Activated CD8-positive, alpha-beta memory T cell treated with anti-CD3 and anti-CD28 coated beads for 36 hours (primary cell): ENCODE results near the gene MINDY4. TPM values are rescaled to one million over a fixed set of nuclear protein-coding genes. Genes with fewer than 3 reads are reported as not detected.

ENCODE experiments used
- CTCF ChIA-PET: fragments of 350-600 bp; sonication (Branson Sonifier 250); formaldehyde crosslinking; loops from one replicate; lab custom pipeline; 2021; ENCODE audit warnings: antibody characterized with exemption; lab: Charles Lee
- POLR2A ChIA-PET: fragments of 350-600 bp; sonication (Branson Sonifier 250); formaldehyde crosslinking; loops from one replicate; lab custom pipeline; 2021; ENCODE audit warnings: antibody characterized with exemption; lab: Charles Lee
- total RNA-seq, 2 experiments: library from RNA; stranded (reverse); gene quantifications; one replicate each; pipeline ENCODE4 v1.2.3, GENCODE V29; 2021

The MINDY4 gene
- total RNA-seq, 2 experiments from 2014 or later = 2.6 to 3.2 TPM

DNA sequence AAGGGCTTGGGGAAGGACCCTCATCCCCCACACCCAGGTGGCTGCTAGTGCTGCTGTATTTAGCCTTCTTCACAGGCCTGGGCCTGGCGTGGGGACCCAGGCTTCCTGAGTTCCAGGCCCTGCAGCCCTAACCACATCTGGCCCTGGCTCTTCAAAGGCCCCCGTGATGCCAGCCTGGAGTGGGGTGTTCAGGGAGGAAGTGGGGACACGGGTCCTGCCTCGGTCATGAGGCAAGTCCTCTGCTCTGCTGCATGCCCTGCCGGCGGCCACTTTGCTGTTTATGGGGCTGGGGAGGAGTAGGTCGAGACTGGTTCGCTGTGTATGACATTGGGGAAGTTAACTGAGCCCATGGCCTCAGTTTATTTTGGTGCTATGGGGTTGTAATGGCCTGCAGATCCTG is 131.9 kb downstream of the MINDY4 start:
- ChIA-PET POLR2A (no interaction called here), CTCF (no interaction called here)

- POLR2A ChIA-PET = no interaction called here
- CTCF ChIA-PET = no interaction called here
These were observed 133.3 kb downstream of the MINDY4 start for GRCh38 chr7:30904561-30904960.

- CTCF ChIA-PET = no interaction called here
- POLR2A ChIA-PET = no interaction called here
These were observed 134.1 kb downstream of the MINDY4 start for GRCh38 chr7:30905078-30906012.

DNA sequence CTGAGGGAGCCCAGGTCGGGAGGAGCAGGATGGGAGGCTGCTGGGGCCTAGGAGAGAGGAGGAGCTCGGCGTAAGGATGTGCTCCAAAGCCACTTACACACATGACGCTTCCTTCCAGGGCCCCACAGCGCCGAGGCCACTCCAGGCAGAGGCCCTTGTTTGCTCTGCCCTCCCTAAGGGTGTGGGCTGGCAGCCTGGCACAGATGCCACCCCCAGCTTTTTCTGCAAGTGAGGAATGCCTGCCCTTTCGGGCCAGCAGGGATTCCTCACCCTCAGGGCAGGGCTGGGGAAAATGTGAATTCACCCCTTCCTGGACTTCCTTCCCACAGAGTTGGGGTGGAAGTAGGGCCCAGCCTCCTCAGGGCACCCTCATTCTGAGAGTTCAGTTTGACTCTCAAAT is 134.8 kb downstream of the MINDY4 start:
- POLR2A ChIA-PET = no interaction called here
- CTCF ChIA-PET = no interaction called here

DNA sequence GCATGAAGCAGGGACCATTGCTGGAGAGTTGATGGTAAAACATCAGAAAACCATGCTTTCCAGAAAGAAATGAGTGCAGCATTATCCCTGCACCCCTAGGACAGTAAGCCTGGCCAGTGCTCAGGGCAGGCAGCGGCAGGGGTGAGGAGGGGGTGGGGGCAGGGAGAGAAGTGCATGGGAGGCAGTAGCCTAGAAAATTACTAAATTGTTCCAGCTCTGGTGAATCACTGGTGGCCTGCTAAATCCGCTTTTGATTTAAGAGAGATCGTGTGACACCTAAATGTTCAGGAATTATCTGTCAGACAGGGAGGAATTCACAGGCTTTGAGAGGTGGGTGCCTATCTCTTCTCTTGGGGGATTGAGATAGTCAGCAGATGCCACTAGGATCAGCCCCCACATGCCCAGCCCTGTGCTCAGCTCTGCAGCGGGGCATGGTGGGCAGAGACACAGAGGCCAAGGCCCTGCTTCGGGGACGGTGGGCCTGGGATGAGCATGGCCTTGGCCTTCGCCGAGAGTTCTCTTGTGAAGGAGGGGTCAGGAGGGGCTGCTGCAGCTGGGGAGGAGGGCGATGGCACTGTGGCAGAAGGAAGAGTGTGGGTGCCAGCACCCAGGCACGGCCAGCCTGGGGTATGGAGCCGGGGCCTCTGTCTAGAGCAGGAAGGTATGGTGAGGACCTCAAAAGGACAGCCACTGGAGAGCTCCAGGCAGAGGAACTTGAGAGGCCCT is 135.5 kb downstream of the MINDY4 start:
- CTCF ChIA-PET = no interaction called here

GRCh38 chr7:30907527-30908267 is 136.5 kb downstream of the MINDY4 start:
- CTCF ChIA-PET = no interaction called here
- POLR2A ChIA-PET = no interaction called here

More for the DNA sequence above, 135.5 kb downstream of the MINDY4 start:
- POLR2A ChIA-PET = no interaction called here

DNA sequence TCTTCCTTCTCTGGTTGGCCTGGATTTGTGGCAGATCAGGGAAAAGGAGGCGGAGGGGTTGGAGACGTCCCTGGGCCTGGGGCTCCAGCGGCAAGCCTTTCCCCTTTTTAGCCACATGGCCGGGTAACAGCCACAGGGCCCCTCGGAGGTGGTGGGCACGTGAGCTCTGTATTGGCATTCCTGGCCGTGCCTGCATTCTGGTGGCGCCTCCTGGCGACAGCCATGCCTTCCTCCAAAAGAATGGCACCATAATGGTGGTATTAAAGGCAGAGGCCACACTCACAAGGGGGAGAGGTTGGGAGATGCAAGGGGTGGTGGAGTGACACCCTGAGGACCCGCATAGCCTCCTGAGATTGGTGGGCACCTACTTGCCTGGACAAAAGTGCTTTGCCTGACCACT is 137.5 kb downstream of the MINDY4 start:
- ChIA-PET POLR2A (no interaction called here), CTCF (no interaction called here)

DNA sequence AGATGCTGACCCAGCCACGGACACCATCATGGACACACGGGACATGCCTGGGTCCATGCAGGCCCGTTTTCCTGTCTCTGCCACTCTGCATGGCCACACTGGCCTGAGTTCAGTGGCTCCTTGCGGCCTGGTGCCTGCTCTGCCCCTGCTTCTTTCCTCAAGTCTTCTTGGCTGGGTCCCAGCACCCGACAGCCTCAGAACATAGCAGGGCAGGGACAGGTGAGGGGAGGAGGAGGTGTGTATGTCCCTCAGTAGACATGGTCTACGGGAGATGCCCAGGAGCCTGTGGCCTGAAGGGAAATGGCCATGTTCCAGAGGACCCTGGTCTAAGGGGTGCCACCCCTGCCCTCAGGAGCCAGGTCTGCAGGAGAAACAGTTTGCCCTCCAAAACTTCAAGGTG is 138.2 kb downstream of the MINDY4 start:
- CTCF ChIA-PET = no interaction called here
- POLR2A ChIA-PET = no interaction called here

DNA sequence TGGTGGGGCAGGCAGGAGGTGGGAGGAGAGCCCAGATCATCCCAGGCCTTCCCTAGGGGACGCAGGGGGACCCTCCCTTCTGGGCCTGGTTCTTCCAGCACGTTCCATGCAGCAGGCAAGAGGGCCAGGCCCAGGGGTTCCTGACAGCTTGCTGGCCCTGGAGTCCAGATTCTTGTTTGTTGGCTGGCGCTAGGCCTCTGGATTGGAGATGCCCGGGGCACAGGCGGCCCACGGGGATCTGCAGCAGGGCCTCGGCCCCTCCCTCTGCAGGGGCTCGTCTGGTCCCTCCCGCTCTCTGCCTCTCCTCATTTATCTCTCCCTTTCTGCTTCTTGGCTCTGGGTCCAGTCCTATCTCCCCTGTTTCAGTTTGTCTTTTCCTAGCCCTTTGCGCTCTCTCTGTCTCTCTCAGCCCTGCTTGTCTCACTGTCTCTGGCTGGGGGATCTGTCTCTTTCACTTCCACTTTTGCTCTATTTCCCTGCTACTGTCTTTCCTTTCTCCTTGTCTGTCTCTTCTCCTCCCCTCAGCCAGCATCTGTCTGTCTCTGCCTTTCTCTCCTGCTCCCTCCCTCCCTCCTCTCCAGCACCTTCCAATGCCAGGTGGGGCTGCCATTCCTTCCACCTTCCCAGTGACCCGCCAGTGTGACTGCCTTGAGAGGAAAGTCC is 139.3 kb downstream of the MINDY4 start:
- ChIA-PET CTCF (no interaction called here), POLR2A (no interaction called here)

- CTCF ChIA-PET = no interaction called here
- POLR2A ChIA-PET = no interaction called here
These were observed 139.9 kb downstream of the MINDY4 start for GRCh38 chr7:30911133-30911532.

DNA sequence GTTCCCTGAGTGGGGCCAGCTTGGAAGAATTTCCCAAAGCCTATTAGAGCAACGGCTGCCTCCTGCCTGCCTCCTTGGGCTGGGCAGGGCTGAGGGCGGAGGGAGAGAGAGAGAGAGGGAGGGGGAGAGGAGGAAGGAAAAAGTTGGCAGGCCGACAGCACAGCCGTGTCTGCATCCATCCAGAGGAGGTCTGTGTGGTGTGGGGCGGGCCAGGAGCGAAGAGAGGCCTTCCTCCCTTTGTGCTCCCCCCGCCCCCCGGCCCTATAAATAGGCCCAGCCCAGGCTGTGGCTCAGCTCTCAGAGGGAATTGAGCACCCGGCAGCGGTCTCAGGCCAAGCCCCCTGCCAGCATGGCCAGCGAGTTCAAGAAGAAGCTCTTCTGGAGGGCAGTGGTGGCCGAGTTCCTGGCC is 140.3 kb downstream of the MINDY4 start, which contains the start of gene AQP1:
AQP1 (plus strand) TSS at position 293 of the 409 bp plus-strand sequence; CDS start at position 350, 57 bp downstream.
- POLR2A ChIA-PET = no interaction called here
- CTCF ChIA-PET = no interaction called here

DNA sequence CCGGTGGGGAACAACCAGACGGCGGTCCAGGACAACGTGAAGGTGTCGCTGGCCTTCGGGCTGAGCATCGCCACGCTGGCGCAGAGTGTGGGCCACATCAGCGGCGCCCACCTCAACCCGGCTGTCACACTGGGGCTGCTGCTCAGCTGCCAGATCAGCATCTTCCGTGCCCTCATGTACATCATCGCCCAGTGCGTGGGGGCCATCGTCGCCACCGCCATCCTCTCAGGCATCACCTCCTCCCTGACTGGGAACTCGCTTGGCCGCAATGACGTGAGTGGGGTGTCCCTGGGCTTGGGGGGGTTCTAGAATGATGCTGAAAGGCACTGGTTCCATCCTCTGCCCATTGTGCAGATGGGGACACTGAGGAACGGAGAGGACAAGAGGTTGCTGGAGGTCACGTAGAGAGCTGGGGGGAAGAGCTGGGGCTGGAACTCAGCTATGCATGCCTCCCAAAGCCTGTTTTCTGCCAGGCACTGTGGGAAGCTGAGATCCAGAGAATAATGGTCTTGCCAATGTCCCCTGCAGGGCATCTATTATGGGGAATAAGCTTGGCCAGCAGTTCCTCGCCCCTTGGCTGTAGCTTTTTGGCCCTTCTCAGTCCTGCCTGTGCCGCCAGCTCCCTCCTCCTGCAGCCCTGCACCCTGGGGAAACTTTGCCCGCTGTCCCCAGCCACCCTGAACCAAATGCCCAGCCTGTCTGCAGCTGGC is 141.0 kb downstream of the MINDY4 start:
- ChIA-PET POLR2A (no interaction called here), CTCF (no interaction called here)

- ChIA-PET CTCF (no interaction called here), POLR2A (no interaction called here)
These were observed 141.4 kb downstream of the MINDY4 start for GRCh38 chr7:30912731-30912985.

GRCh38 chr7:30912986-30913811 is 142.0 kb downstream of the MINDY4 start:
- ChIA-PET POLR2A (no interaction called here), CTCF (no interaction called here)

DNA sequence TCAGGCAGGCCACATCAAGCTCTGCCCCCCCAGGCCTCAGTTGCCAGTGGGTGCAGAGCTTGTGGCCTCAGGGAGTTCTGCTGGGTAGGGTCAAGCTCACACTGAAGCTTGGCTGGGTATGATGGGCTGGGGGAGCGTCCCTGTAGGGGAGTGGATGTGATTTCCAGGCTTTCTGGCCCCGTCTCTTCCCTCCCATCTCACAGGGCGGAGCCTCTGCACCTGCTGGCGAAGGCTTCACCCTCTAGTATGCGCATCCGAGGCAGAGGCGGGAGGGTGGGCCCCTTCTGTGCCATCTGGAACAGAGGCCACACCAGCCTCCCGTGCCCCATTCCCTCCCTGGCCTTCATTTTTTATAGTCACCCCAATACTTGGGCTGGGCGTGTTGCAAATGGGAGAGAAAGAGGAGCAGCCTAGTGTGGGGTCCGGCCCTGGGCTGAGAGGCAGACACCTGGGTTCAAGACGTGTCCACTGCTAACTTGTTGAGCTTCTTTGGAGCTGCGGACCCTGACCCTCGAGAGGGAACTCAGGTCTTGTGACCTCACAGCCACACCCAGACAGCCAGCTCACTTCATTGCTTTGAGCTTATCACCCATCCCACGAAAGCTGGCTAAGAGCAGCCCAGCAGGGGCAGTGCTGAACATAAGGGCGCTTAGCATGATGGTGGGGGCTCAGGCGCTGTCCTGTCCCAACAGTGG is 142.8 kb downstream of the MINDY4 start:
- ChIA-PET POLR2A (no interaction called here), CTCF (no interaction called here)

- ChIA-PET CTCF (no interaction called here), POLR2A (no interaction called here)
These were observed 143.4 kb downstream of the MINDY4 start for GRCh38 chr7:30914596-30914995.

- CTCF ChIA-PET = no interaction called here
- POLR2A ChIA-PET = no interaction called here
These were observed 143.9 kb downstream of the MINDY4 start for GRCh38 chr7:30915005-30915601.
